ENCODE measurements around the gene MCCC2. TPM values are rescaled to one million over a fixed set of nuclear protein-coding genes. Genes with fewer than 3 reads are reported as not detected.

Gene MCCC2
- total and polyA plus RNA-seq, 2 experiments from 2014 or later: 11.6 to 18.5 TPM

DNA sequence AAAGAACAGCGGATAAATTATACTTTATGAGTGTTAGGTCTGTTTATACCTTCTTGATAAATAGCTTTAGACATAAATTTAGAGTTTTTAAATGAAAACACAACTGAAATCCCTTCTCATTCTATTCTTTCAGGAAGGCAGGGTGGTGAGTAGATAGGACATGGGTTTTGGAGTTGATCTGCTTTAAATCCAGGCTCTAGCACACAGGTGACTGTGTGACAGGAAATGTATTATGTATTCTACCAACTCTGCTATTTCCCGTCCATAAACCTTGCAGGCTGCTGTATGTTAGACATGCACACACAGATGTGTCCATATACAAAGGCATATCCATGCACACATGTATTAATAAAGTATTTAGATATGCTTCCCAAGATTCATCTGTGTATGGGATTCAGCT lies 112.6 kb downstream of the MCCC2 start:
- H3K79me2 ChIP-seq (ENCODE audit: insufficient read depth): no peaks in the 10 kb centered on the region
- no peak overlapping the region for H3K4me2 ChIP-seq (ENCODE audit: unreplicated experiment)
- no peak overlapping the region for H2AFZ ChIP-seq
- H3K9me3 ChIP-seq (ENCODE audit: low read depth): no peaks in the 10 kb centered on the region
- WGBS, 2 experiments (ENCODE audit: low coverage in 1 of 2, low lambda C conversion rate in 2 of 2, missing lambda C conversion rate in 2 of 2): 80 to 83% methylated on average over 2 of the region's 2 CpGs
- TF ChIP-seq EZH2phosphoT487 (IDR thresholded peaks at IDR 0.05; ENCODE audit: insufficient read depth, low read depth): no peak
- TF ChIP-seq EZH2 (IDR thresholded peaks at IDR 0.05; ENCODE audit: insufficient read depth, poor library complexity, severe bottlenecking): no peak
- 0 out of 2 replicates have a peak, but pooled peaks cover 14% of the 10 kb centered on the region for H3K27me3 ChIP-seq (replicated peaks; ENCODE audit: insufficient read depth)
- no peaks in the 10 kb centered on the region for H3K36me3 ChIP-seq (ENCODE audit: low read depth)
- H3K9me2 ChIP-seq (ENCODE audit: insufficient read depth): no peaks in the 10 kb centered on the region
- no peaks in the 10 kb centered on the region for H4K20me1 ChIP-seq (ENCODE audit: insufficient read depth)
- no peak overlapping the region for H3K27ac ChIP-seq
- in situ Hi-C loops (cut with MboI): no loop called here
- no peaks in the 10 kb centered on the region for H3K4me1 ChIP-seq (ENCODE audit: insufficient read depth)
- no peaks in the 10 kb centered on the region for H3F3A ChIP-seq (ENCODE audit: insufficient read depth)
- DNase-seq: no peak
- no peak overlapping the region for H3K9ac ChIP-seq
- no peak overlapping the region for H3K4me3 ChIP-seq

DNA sequence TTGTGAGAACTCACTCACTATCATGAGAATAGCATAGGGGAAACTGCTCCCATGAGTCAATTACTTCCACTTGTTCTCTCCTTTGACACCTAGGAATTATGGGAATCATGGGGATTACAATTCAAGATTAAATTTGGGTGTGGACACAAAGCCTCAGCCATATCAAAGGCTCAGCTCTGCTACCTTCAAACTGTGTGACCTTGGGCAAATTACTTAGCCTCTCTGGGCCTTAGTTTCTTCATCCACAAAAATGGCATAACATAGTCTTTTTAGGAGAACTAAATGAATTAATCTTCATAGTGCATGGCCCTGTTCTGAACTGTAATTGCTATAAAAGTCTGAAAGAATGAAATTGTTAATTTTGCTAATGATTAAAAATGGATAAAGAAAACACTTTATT lies 113.7 kb downstream of the MCCC2 start:
- H3K4me2 ChIP-seq (ENCODE audit: unreplicated experiment): no peak overlapping the region
- no peaks in the 10 kb centered on the region for H3K4me1 ChIP-seq (ENCODE audit: insufficient read depth)
- no peak for TF ChIP-seq EZH2 (IDR thresholded peaks at IDR 0.05; ENCODE audit: insufficient read depth, poor library complexity, severe bottlenecking)
- no peak for TF ChIP-seq EZH2phosphoT487 (IDR thresholded peaks at IDR 0.05; ENCODE audit: insufficient read depth, low read depth)
- H3K36me3 ChIP-seq (ENCODE audit: low read depth): no peaks in the 10 kb centered on the region
- H3K9ac ChIP-seq: no peak overlapping the region
- in situ Hi-C loops (cut with MboI): no loop called here
- no peak overlapping the region for H3K4me3 ChIP-seq
- no peak overlapping the region for H2AFZ ChIP-seq
- no peak overlapping the region for H3K27ac ChIP-seq
- H4K20me1 ChIP-seq (ENCODE audit: insufficient read depth): no peaks in the 10 kb centered on the region
- H3K9me2 ChIP-seq (ENCODE audit: insufficient read depth): no peaks in the 10 kb centered on the region
- H3K9me3 ChIP-seq (ENCODE audit: low read depth): no peaks in the 10 kb centered on the region
- H3F3A ChIP-seq (ENCODE audit: insufficient read depth): no peaks in the 10 kb centered on the region
- 0 out of 2 replicates have a peak, but pooled peaks cover 20% of the 10 kb centered on the region for H3K27me3 ChIP-seq (replicated peaks; ENCODE audit: insufficient read depth)
- H3K79me2 ChIP-seq (ENCODE audit: insufficient read depth): no peaks in the 10 kb centered on the region
- DNase-seq: no peak

- no peak for DNase-seq
- Histone ChIP-seq H3K9me2 (ENCODE audit: insufficient read depth) (no peaks in the 10 kb centered on the region), H2AFZ (no peak overlapping the region), H4K20me1 (ENCODE audit: insufficient read depth) (no peaks in the 10 kb centered on the region), H3K4me2 (ENCODE audit: unreplicated experiment) (no peak overlapping the region), H3K9me3 (ENCODE audit: low read depth) (no peaks in the 10 kb centered on the region), H3K27me3 (replicated peaks; ENCODE audit: insufficient read depth) (0 out of 2 replicates have a peak, but pooled peaks cover 20% of the 10 kb centered on the region), H3K27ac (no peak overlapping the region), H3K36me3 (ENCODE audit: low read depth) (no peaks in the 10 kb centered on the region), H3F3A (ENCODE audit: insufficient read depth) (no peaks in the 10 kb centered on the region), H3K9ac (no peak overlapping the region), H3K4me1 (ENCODE audit: insufficient read depth) (no peaks in the 10 kb centered on the region), H3K4me3 (no peak overlapping the region), H3K79me2 (ENCODE audit: insufficient read depth) (no peaks in the 10 kb centered on the region)
- 42 to 50% methylated on average over 3 of the region's 3 CpGs for WGBS, 2 experiments (ENCODE audit: low coverage in 1 of 2, low lambda C conversion rate in 2 of 2, missing lambda C conversion rate in 2 of 2)
- in situ Hi-C loops (cut with MboI): no loop called here
- TF ChIP-seq EZH2 (IDR thresholded peaks at IDR 0.05; ENCODE audit: insufficient read depth, poor library complexity, severe bottlenecking) (no peak), EZH2phosphoT487 (IDR thresholded peaks at IDR 0.05; ENCODE audit: insufficient read depth, low read depth) (no peak)
Observed at GRCh38 chr5:71701407-71701806, 114.3 kb downstream of the MCCC2 start.

- no peaks in the 10 kb centered on the region for H3K4me1 ChIP-seq (ENCODE audit: insufficient read depth)
- H3K27me3 ChIP-seq (replicated peaks; ENCODE audit: insufficient read depth): peaks cover 34% of the 10 kb centered on the region
- no peaks in the 10 kb centered on the region for H3K36me3 ChIP-seq (ENCODE audit: low read depth)
- no peaks in the 10 kb centered on the region for H4K20me1 ChIP-seq (ENCODE audit: insufficient read depth)
- no peak overlapping the region for H3K27ac ChIP-seq
- no peak overlapping the region for H3K4me3 ChIP-seq
- no peak for DNase-seq
- no peaks in the 10 kb centered on the region for H3F3A ChIP-seq (ENCODE audit: insufficient read depth)
- no peak overlapping the region for H3K9ac ChIP-seq
- H3K9me2 ChIP-seq (ENCODE audit: insufficient read depth): no peaks in the 10 kb centered on the region
- H3K9me3 ChIP-seq (ENCODE audit: low read depth): no peaks in the 10 kb centered on the region
- H2AFZ ChIP-seq: no peak overlapping the region
- TF ChIP-seq EZH2phosphoT487 (IDR thresholded peaks at IDR 0.05; ENCODE audit: insufficient read depth, low read depth) (no peak), EZH2 (IDR thresholded peaks at IDR 0.05; ENCODE audit: insufficient read depth, poor library complexity, severe bottlenecking) (no peak)
- in situ Hi-C loops (cut with MboI): no loop called here
- 28 to 35% methylated on average over 4 of the region's 4 CpGs for WGBS, 2 experiments (ENCODE audit: low coverage in 1 of 2, low lambda C conversion rate in 2 of 2, missing lambda C conversion rate in 2 of 2)
- H3K79me2 ChIP-seq (ENCODE audit: insufficient read depth): no peaks in the 10 kb centered on the region
- no peak overlapping the region for H3K4me2 ChIP-seq (ENCODE audit: unreplicated experiment)
Observed at GRCh38 chr5:71703941-71704340, 116.8 kb downstream of the MCCC2 start.

DNA sequence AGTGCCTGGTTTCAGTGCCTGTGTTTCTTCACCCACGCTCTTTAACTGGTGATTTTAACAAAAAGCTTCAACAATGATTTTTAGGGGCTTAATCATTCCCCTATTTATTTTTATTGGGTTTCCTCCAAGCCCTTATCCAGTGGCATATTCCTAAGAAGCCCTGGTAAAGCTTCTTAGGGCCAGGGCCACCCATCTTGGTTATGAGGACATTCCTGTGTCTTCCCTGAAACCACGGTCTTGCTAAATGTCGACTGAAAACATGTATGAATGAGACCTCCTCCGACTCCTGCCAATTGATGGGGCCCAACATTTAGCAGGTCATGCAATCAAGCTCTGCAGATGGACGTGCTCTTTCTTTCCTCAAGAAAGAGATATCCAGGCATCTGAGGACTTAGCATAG lies 118.3 kb downstream of the MCCC2 start:
- H3K9me2 ChIP-seq (ENCODE audit: insufficient read depth): no peaks in the 10 kb centered on the region
- no peak overlapping the region for H3K4me2 ChIP-seq (ENCODE audit: unreplicated experiment)
- no peaks in the 10 kb centered on the region for H4K20me1 ChIP-seq (ENCODE audit: insufficient read depth)
- no peaks in the 10 kb centered on the region for H3F3A ChIP-seq (ENCODE audit: insufficient read depth)
- in situ Hi-C loops (cut with MboI): no loop called here
- H3K4me1 ChIP-seq (ENCODE audit: insufficient read depth): no peaks in the 10 kb centered on the region
- H3K9ac ChIP-seq: no peak overlapping the region
- peaks cover 34% of the 10 kb centered on the region for H3K27me3 ChIP-seq (replicated peaks; ENCODE audit: insufficient read depth)
- H3K27ac ChIP-seq: no peak overlapping the region
- no peaks in the 10 kb centered on the region for H3K36me3 ChIP-seq (ENCODE audit: low read depth)
- no peak overlapping the region for H2AFZ ChIP-seq
- TF ChIP-seq EZH2 (IDR thresholded peaks at IDR 0.05; ENCODE audit: insufficient read depth, poor library complexity, severe bottlenecking) (no peak), EZH2phosphoT487 (IDR thresholded peaks at IDR 0.05; ENCODE audit: insufficient read depth, low read depth) (no peak)
- H3K79me2 ChIP-seq (ENCODE audit: insufficient read depth): no peaks in the 10 kb centered on the region
- DNase-seq: no peak
- WGBS, 2 experiments (ENCODE audit: low coverage in 1 of 2, low lambda C conversion rate in 2 of 2, missing lambda C conversion rate in 2 of 2): 39 to 44% methylated on average over 5 of the region's 5 CpGs
- no peak overlapping the region for H3K4me3 ChIP-seq
- H3K9me3 ChIP-seq (ENCODE audit: low read depth): no peaks in the 10 kb centered on the region

All from GM23248 (cell line).